Measurements from ENCODE around the gene CC2D1A. TPM values are rescaled to one million over a fixed set of nuclear protein-coding genes. Genes with fewer than 3 reads are reported as not detected.
"Not testable (repeated sequence)": the region's sequence is repeated elsewhere in the genome, so short reads cannot be mapped to it uniquely, and the experiment has no call there.

CC2D1A gene
- total RNA-seq, 1 experiment from 2014 or later = 67.7 TPM

- Histone ChIP-seq H3K4me3 (ENCODE audit: low read length) (no peak overlapping the region), H3K4me1 (ENCODE audit: insufficient read depth, low read length) (peaks cover 10% of the 10 kb centered on the region), H3K9me3 (ENCODE audit: low read length) (no peaks in the 10 kb centered on the region), H3K27me3 (ENCODE audit: low read length) (no peaks in the 10 kb centered on the region), H3K27ac (ENCODE audit: low read length) (no peak overlapping the region), H3K36me3 (ENCODE audit: low read depth, low read length) (peaks cover 14% of the 10 kb centered on the region), H3K79me2 (ENCODE audit: low read length) (no peaks in the 10 kb centered on the region), H4K20me1 (ENCODE audit: low read length) (no peaks in the 10 kb centered on the region), H2AFZ (ENCODE audit: low read length) (no peak overlapping the region), H3F3A (ENCODE audit: low read length, unreplicated experiment) (no peaks in the 10 kb centered on the region), H3K4me2 (ENCODE audit: low read length) (no peak overlapping the region), H3K9me2 (replicated peaks; ENCODE audit: low read length) (no peaks in the 10 kb centered on the region), H3K9ac (ENCODE audit: low read length) (no peak overlapping the region)
- POLR2A ChIA-PET (ENCODE audit: unreplicated experiment) = no interaction called here
- CTCF ChIA-PET = no interaction called here
- ATAC-seq (no peak), DNase-seq (no peak)
- TF ChIP-seq EZH2phosphoT487 (IDR thresholded peaks at IDR 0.05; ENCODE audit: borderline replicate concordance, low read length) (no peak), CTCF (conservative IDR thresholded peaks at IDR 0.05; ENCODE audit: low read depth, low read length) (no peak), EZH2 (IDR thresholded peaks at IDR 0.05; ENCODE audit: low read length, unreplicated experiment) (no peak)
- intact Hi-C loops (cut with micrococcal nuclease) = no loop called here
- no TSS peak for BruUV-seq (replicated peaks)
Measured at GRCh38 chr19:13968999-13969398, 63.0 kb downstream of the CC2D1A start.

- H3K36me3 ChIP-seq (ENCODE audit: low read depth, low read length) = peaks cover 14% of the 10 kb centered on the region
- H3K4me2 ChIP-seq (ENCODE audit: low read length) = no peak overlapping the region
- no peak overlapping the region for H2AFZ ChIP-seq (ENCODE audit: low read length)
- H3K9ac ChIP-seq (ENCODE audit: low read length) = no peak overlapping the region
- ChIA-PET CTCF (interaction anchor here (0.5 kb wide), 1 partner anchor 62 kb away, joined by 3 read pairs; no protein-coding TSS in a partner anchor), POLR2A (ENCODE audit: unreplicated experiment) (no interaction called here)
- peaks cover 4% of the 10 kb centered on the region for H3K4me1 ChIP-seq (ENCODE audit: insufficient read depth, low read length)
- no peak overlapping the region for H3K4me3 ChIP-seq (ENCODE audit: low read length)
- H4K20me1 ChIP-seq (ENCODE audit: low read length) = no peaks in the 10 kb centered on the region
- DNase-seq (no peak), ATAC-seq (no peak)
- no TSS peak for BruUV-seq (replicated peaks)
- no peak overlapping the region for H3K27ac ChIP-seq (ENCODE audit: low read length)
- H3K79me2 ChIP-seq (ENCODE audit: low read length) = no peaks in the 10 kb centered on the region
- H3F3A ChIP-seq (ENCODE audit: low read length, unreplicated experiment) = no peaks in the 10 kb centered on the region
- H3K27me3 ChIP-seq (ENCODE audit: low read length) = no peaks in the 10 kb centered on the region
- intact Hi-C loops (cut with micrococcal nuclease) = no loop called here
- H3K9me3 ChIP-seq (ENCODE audit: low read length) = no peaks in the 10 kb centered on the region
- TF ChIP-seq EZH2phosphoT487 (IDR thresholded peaks at IDR 0.05; ENCODE audit: borderline replicate concordance, low read length) (no peak), EZH2 (IDR thresholded peaks at IDR 0.05; ENCODE audit: low read length, unreplicated experiment) (no peak), CTCF (conservative IDR thresholded peaks at IDR 0.05; ENCODE audit: low read depth, low read length) (no peak)
- no peaks in the 10 kb centered on the region for H3K9me2 ChIP-seq (replicated peaks; ENCODE audit: low read length)
Measured at GRCh38 chr19:13969897-13970296, 63.9 kb downstream of the CC2D1A start.

GRCh38 chr19:13971868-13972267 lies 65.9 kb downstream of the CC2D1A start:
- H3K27ac ChIP-seq (ENCODE audit: low read length); ATAC-seq; H4K20me1 ChIP-seq (ENCODE audit: low read length); H3K9me2 ChIP-seq (replicated peaks; ENCODE audit: low read length); H2AFZ ChIP-seq (ENCODE audit: low read length); H3K4me2 ChIP-seq (ENCODE audit: low read length); H3K4me1 ChIP-seq (ENCODE audit: insufficient read depth, low read length); intact Hi-C loops (cut with micrococcal nuclease); H3K9ac ChIP-seq (ENCODE audit: low read length); BruUV-seq (replicated peaks); POLR2A ChIA-PET (ENCODE audit: unreplicated experiment); H3K79me2 ChIP-seq (ENCODE audit: low read length); DNase-seq; CTCF ChIA-PET; H3K4me3 ChIP-seq (ENCODE audit: low read length); H3K9me3 ChIP-seq (ENCODE audit: low read length); H3F3A ChIP-seq (ENCODE audit: low read length, unreplicated experiment); H3K27me3 ChIP-seq (ENCODE audit: low read length): not testable (repeated sequence)
- H3K36me3 ChIP-seq (ENCODE audit: low read depth, low read length) = peaks cover 14% of the 10 kb centered on the region
